ENCODE measurements around the gene FAF2. TPM values are rescaled to one million over a fixed set of nuclear protein-coding genes. Genes with fewer than 3 reads are reported as not detected.

Gene FAF2
- total RNA-seq, 1 donor from 2014 or later = 50.2 TPM

DNA sequence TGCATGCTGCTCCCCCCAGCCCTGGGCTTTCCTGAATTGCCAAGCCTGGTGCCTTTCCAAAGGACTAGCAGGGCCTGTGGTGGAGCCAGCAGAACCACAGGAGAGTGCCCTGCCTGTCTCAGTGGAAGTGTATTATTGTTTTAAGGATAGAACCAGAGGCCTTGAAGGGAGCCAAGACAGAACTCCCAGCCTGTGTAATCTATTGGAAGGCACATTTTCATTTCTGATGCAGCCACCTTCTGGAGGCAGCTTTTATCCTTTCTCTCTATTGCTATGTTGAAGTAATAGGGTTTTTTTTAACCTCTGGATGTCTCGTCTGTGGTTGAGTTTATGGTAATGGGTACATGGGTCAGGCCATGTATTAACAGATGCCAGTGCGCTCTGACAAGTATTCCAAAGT lies 59.7 kb downstream of the FAF2 start:
- DNase-seq = no peak

DNA sequence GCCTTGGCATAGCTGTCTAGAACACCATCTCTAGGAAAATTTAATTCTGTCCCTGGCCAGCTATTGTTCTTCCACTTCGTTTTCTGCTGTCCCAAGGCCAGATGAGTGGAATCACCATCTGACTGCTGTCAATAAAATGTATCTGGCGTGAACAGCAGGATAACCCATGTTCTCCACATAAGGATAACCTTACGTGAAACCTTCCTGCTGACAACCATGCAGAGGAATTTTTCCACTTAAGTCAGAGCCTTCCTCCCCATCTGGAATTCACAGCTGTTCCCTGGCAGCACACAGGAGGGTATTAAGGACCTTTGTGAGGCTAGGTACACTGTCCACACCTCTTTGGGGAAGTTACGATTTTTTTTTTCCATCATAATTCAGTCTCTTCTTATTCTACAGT lies 60.4 kb downstream of the FAF2 start:
- no peak for DNase-seq

DNA sequence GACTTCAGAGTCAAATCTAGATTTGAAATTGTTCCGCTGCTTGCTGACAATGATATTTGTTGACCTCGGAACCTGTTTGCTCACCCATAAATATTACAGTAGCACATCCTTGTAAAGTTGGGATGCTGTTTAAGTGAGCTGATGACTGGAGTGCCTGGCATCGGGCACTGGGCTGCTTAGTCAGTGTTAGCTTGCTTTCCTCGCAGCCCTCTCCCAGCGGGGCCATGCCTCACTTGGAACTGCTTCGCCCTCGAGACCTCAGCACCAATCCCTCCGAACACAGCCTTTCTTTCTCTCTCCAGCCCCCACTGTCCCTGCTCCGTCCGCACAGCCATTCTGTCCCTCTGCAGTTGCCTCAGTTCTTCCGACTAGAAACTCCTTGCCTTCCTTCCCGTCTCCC lies 65.6 kb downstream of the FAF2 start:
- DNase-seq = no peak

DNA sequence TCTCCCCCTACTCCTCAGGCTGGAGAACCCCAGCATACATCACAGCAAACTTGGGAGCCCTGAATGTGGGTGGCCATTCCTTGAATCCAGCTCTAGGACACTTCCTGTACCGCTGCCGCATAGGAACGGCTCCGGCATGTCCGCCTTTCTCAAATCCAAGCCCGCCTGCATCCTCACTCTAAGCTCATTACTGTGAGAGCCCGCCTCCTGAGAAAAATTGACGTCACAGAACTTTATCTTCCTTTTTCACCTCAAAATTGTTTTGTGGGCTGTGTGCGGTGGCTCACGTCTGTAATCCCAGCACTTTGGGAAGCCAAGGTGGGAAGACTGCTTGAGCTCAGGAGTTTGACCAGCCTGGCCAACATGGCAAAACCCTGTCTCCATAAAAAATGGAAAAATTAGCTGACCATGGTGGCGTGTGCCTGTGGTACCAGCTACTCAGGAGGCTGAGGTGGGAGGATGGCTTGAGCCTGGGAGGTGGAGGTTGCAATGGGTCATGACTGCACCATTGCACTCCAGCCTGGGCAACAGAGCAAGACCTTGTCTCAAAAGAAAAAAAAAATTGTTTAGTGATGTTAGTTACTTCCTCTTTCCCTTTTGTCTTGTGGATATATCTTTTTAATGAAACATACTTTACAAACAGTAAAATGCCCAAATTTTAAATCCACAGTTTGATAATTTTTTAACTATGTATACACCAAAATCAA lies 66.2 kb downstream of the FAF2 start:
- DNase-seq = no peak

DNA sequence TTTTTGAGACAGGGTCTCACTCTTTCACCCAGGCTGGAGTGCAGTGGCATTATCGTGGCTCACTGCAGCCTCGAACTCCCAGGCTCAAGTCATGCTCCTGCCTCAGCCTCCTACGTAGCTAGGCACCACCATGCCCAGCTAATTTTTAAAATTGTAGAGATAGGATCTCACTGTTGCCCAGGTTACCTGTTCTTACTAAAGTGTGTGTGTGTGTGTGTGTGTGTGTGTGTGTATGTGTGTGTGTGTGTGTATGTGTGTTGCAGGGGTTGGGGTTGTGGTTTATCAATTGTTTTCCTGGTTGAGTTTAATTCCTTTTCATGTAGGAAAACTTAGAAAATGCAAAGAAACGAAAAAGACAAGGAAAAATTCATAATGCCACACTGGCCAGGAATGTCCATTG lies 67.2 kb downstream of the FAF2 start:
- no peak for DNase-seq

DNA sequence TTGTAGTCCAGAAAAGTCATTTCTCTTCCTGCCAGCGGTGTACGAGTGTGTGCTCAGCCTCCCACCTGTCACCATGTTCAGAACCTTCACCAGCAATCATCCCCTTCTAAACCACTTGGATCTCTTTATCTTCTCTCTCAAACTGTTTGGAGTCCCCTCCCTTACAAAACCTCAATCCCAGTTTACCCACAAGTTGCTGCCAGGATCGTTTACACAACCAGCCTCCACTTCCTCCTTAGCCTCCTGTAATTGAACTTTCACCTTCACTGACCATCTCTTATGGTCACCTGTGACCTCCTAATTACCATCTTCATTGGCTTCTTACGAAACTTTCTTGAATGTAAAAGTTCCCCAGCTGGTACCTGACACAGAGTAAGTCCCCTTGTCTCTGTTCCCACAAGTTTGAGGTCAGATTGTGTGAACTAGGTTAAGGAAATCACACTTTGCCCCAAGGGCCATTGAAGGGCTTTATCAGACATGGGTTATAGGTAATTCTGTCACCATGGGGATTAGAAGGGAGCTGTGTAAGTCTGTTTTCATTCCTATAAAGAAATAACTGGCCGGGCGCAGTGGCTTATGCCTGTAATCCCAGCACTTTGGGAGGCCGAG lies 69.0 kb downstream of the FAF2 start:
- DNase-seq = no peak

DNA sequence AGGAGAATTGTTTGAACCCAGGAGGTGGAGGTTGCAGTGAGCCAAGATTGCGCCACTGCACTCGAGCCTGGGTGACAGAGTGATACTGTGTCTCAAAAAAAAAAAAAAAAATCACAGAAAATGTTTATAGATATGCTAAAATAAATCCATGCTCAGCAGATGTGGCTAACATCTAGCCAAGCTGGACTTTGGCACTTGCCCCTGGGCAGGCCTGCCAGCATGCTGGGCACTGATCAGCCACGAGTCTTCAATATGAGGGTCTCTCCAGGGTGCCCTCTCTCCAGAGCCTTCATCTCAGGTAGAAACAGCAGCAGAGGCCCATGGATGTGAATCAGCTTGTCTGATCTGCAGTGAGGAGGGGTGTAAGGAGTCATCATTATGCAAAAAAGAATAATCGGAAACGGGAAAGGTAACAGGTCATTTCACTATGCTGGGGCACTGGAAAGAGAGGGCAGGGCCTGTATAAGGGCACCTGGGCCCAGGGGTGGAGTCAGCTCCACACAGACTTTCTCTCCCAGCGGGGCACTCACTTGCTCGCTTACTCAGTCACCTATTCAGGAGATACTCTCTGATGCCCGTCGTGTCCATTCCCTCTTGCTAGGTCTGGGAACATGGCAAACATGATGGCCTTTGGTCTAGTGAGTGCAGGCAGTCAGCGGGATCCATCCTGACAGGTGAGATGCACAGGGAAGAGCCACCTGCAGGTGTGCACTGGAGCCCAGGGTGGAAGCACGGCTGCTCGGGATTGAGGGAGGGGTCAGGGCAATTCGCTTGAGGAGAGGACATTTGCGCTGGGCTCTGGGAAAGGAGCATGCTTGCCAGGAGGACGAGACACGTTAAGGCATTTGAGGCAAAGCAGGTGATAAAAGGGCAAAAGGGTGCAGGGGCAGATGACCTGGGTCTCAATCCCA lies 71.9 kb downstream of the FAF2 start:
- no peak for DNase-seq

DNA sequence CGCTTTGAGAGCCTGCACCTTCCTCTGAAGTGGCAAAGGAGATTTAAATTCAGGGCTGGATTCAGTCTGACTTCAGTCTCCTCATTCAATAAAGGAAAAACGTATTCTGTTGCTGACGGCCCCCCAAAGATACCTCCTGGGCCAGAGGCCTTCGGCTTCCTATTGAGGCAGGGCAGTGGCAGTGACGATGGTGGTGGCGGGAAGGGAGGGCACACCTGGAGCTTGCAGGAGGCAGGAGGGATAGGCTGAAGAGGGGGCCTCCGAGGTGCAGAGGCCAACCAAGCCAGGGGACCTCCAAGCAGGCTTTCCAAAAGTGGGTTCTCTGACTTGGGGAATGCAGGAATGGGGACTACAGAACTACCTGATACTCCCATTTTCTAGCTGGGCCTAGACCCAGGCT lies 73.1 kb downstream of the FAF2 start:
- DNase-seq = no peak

DNA sequence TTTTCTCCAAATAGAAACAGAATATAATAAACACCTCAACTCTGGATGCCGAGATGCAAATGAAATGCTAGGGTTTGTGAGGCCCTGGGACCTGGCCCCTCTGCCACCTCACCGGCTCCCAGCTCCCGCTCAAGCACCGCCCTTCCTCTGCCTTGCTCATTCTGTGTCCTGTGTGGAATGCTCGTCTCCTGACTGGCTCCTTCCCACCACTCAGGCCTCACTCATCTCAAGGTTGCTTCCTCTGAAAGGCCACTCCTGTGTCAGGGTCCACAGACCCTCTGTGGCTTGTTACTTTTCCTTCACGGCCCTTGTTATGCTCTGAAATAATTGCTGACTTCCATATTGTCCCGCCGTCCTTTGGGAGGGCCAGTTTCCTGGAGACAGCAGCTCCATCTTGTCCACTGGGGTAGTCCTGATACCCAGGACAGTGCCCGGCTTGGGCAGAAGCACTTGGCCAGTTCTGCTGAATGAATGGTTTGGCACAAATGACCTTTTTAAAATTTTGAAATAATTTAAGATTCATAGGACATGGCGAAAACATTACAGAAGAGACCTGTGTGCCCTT lies 73.6 kb downstream of the FAF2 start:
- no peak for DNase-seq

DNA sequence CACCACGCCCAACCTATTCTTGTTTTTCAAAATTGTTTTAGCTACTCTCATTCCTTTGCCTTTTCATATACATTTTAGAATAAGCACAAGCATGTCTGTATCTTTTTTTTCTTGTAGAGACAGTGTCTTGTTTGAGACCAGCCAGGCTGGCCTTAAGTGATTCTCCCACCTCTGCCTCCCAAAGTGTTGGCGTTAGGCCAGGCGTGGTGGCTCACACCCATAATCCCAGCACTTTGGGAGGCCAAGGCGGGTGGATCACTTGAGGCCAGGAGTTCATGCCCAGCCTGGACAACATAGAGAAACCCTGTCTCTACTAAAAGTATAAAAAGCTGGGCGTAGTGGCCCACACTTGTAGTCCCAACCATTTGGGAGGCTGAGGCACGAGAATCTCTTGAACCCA lies 76.0 kb downstream of the FAF2 start:
- no peak for DNase-seq

DNA sequence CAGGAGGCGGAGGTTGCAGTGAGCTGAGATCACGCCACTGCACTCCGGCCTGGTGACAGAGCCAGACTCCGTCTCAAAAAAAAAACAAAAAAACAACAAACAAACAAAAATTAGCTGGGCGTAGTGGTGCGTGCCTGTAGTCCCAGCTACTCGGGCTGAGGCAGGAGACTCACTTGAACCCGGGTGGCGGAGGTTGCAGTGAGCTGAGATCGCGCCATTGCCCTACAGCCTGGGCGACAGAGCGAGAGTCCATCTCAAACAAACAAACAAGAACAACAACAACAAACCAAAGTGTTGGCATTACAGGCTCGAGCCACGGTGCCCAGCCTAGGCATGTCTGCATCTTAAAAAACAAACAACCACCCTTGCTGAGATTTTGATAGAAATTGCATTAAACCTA lies 76.8 kb downstream of the FAF2 start:
- no peak for DNase-seq

DNA sequence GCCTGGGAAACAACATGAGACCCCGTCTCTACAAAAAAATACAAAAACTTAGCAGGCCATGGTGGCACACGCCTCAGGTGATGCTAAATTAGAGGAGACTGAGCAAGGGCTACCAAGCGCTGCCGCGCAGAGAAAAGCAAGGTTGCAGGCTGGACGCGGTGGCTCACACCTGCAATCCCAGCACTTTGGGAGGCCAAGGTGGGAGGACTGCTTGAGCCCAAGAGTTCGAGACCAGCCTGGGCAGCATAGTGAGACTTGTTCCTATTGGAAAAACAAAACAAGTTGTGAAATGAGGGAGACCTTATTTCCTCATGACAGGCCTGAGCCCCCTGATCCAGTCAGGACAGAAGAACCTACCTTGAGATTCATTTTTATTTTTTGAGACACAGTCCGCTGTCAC lies 77.5 kb downstream of the FAF2 start:
- DNase-seq = no peak

DNA sequence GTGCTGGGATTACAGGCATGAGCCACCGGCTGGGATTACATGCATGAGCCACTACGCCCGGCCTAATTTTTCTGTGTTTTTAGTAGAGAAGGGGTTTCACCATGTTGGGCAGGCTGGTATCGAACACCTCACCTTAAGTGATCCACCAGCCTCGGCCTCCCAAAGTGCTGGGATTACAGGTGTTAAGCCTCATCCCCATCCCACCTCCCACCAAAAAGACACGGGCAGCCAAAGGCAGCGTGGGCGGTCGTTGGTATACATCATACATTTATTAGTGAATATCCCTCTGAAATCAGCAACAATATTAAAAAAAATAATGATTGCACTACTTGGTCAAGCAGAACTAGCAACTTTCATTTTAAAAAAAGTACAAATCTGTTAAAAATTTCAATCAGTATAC lies 78.3 kb downstream of the FAF2 start:
- no peak for DNase-seq

DNA sequence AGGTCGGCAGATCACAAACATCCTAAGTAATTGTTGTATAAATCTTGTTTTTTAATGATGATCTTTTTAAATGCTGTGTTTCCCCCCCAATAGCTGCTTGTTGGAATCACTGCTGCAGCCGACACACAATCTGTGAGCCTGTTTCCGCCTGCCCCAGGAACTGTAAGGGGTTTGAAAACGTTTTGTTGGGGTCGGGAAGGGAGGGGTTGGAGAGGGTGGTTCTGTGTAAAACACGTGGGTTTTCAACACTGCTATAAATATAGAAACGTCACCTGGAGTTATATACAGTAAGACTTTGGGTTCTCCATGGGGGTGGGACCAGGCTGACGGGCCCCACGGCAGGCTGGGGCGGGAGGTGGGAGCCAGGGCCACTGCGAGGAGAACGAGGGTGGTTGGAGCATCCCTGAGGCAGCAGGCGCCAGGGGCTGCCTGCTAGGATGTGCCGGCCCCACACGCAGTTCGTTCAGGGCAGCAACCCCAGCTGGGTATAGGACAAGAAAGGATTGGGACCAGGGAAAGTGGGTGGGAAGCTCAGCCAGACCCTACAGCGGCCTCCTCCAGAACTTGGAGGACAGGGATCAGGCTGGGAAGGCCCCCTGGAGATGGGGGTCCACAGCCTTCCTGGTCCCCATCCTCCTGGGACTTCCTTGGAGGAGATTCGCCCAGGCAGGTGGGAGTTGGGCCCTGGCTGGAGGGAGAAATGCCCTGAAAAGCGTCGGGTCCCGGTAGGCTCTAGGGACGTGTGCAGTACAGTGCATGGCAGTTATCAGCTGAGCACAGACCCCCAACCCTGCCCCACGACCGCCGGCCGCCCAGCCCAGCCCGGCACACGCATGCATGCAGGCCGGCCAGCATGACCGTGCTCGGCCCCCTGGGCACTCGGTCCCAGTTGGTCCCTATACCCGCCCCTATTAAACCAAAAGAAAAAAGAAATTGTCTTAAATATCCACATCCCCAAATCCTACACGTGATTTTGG lies 79.3 kb downstream of the FAF2 start:
- no peak for DNase-seq

DNA sequence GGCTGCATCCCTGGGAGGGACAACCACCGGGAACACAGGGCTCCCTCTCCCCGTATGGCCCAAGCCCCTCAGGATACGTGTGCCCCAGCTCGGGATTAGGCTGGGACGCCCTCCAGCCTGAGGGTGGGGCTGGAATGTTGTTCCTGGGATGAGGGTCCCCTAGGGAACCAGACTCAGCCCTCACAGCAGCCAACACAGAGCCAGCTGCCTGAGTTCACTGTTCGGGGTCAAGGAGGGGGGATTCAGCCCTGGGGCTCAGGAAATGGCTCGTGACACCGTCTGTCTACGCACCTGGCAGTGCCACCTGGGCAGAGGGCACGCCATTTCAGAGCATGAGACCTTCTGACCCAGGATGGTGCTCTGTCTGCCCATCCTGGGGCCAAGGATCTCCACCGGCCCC lies 80.1 kb downstream of the FAF2 start:
- no peak for DNase-seq

DNA sequence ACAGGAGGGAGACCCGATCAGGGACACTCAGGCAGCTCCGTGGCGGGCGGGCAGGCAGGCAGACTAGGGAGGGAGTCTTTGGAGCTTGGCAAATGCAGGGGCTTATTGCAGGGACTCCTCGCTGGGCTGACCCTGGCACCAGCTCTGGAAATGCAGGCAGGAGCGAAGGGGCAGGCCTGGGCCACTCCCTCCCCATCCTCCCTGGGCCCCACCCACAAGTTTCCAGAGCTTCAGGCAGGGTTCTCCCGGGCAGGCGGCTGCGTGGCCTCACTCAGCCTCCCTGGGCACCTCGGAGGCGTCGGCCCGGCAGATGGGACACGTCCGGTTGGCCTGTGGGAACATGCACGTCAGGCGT lies 80.6 kb downstream of the FAF2 start:
- DNase-seq = no peak

DNA sequence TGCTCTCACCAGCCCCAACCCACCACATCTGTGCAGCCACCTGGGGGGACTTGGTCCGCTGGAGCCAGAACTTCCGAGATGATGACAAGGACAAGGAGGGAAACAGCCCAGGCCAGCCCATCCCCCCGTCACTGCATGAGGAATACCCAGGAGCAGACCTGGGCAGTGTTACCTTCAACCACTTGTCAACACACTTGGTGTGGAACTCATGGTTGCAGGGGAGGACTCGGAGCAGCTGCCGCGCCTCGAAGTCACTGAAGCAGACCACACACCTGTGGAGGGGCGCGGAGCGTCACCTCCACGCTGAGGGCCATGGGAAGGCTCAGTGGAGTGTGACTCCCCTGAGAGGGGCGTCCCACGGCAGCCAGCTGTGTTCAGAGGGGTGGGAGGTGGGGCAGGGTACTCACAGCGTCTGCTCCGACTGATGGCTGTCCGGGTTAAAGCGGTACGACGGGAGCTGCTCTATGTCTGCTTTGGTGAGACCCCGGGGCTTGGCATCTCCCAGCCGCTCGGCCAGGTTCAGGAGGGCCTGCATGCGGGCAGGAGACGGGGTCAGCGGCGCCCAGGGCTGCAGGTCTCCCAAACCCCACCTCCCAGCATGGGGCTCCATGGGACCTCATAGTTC lies 81.0 kb downstream of the FAF2 start:
- no peak for DNase-seq

DNA sequence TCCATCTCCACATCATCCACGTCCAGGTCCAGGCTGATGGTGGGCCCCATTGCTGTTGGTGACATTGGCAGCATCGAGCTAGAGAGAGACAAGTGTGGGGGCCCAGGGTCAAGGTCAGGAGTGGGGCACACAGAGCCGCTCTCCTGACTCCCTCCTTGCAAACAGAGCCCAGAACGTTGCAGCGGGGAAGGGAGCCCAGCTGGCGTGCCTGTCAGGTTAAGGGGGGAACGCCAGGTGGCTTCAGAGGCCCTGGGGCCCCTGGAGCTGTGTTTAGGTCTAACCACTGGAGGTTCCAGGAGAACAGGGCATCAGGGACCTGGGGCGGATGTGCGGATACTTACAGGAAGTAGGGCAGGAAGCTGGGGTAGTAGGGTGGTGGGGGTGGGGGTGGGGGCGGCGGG lies 81.6 kb downstream of the FAF2 start:
- no peak for DNase-seq

DNA sequence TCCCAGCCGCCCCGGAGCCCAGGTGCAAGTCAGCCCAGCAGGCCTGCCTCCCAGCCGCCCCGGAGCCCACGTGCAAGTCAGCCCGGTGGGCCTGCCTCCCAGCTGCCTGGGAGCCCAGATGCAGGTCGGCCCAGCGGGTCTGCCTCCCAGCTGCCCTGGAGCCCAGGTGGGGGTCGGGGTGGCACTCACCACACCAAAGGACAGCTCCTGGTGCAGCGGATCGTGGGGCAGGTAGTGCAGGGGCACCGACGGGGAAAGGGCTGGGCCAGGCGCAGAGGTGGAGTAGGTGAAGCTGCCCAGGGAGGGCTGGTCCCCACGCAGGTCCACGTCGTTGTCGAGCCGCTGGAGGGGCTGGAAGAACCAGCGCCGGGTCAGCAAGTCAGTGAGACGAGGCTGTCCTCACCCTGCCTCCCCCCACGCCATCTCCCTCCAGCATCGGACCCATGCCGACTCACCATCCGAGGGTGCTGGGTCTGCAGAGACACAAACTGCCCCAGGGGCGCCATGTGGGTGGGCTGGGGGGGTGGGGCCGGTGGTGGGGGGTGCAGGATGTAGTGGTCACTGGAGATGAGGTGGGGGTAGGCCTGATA lies 82.3 kb downstream of the FAF2 start:
- no peak for DNase-seq

DNA sequence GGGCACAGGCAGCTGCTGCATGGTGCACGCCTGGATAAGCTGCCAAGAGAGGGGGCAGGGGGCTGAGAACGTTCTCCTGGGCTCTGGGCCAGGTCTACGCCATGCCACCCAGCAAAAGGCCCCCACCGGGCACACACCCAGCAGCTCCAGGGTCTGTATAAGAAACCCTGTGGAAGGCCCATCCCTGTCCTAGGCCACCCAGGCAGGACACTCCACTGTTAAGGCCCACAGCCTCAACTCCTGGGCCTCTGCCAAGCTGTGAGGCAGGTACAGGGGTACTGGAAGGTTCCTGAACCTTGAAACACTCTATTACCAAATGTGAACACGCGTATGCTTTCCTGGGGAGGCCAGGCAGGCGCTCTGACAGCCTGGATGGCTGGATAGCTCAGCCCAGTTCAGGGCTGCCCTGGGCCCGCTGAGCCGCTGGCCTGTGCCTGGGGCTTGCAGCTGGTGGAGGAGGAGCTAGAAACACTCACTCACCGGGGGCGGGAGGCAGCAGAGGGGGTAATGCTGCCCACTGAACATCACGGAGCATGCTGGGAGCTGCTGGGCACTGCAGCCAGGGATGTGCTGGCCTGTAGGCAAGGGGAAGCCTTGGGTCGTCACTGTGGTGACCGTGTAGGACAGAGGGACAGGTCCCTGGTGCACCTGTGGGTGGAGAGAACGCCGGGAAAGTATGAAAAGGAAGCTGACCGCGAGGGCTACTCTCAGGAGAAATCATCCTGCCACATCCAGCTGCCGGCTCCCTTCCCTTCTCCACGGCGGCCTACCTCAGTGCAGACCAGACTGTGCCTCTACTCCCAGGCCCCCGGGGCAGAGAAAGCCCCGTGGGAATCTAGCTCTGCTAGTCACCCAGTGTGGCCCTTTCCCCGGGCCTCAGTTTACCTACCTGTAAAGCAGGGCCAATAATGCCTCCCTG lies 83.1 kb downstream of the FAF2 start:
- DNase-seq = peak; percentile 16
